HEK293 (cell line): Measurements from ENCODE around the gene CLCF1.

Experiments
- CTCF ChIA-PET: fragments of 350-600 bp; formaldehyde crosslinking; extraction: SDS; loops from one replicate; lab custom pipeline; 2021; ENCODE audit warnings: antibody characterized with exemption; lab: Yijun Ruan, JAX
- POLR2A ChIA-PET: fragments of 300-600 bp; formaldehyde crosslinking; extraction: SDS; loops from one replicate; lab custom pipeline; 2020; ENCODE audit warnings: antibody characterized with exemption, inconsistent platforms; lab: Yijun Ruan, JAX
- H3K27ac ChIP-seq: fragments of 200-500 bp; sonication (Bioruptor generic); 2 replicates; pipeline ENCODE4 v1.5.1; 2014; ENCODE audit warnings: low read depth, low read length, control low read depth, inconsistent platforms; ENCODE audit errors: extremely low read depth
- H3K36me3 ChIP-seq, 2 experiments: fragments of 200-500 bp in 1 of 2; sonication (Bioruptor generic) in 1 of 2; 1 replicate in 1 of 2; 2 replicates in 1 of 2; pipeline ENCODE4 v1.5.1; 2014 to 2017; ENCODE audit warnings: inconsistent platforms in 2 of 2, low read length in 2 of 2; ENCODE audit not compliant: control insufficient read depth in 2 of 2, insufficient read depth in 1 of 2
- H3K4me1 ChIP-seq: fragments of 200-500 bp; sonication (Bioruptor generic); 2 replicates; pipeline ENCODE4 v1.5.1; 2014; ENCODE audit warnings: mild to moderate bottlenecking, low read length, inconsistent platforms; ENCODE audit not compliant: control insufficient read depth, insufficient read depth
- H3K4me3 ChIP-seq: 2 replicates; pipeline ENCODE4 v1.5.1; 2011; ENCODE audit warnings: low read depth, mild to moderate bottlenecking, control low read depth, low read length, moderate library complexity
- H3K9me3 ChIP-seq: fragments of 200-500 bp; sonication (Bioruptor generic); 2 replicates; pipeline ENCODE4 v1.5.1; 2014; ENCODE audit warnings: low read depth, low read length, inconsistent platforms; ENCODE audit not compliant: control insufficient read depth, insufficient read depth
- BCL11B ChIP-seq: fragments of 450-650 bp; formaldehyde crosslinking; IDR thresholded peaks from 2 replicates; pipeline ENCODE4 v1.5.1; 2016; ENCODE audit warnings: low read depth, missing biosample characterization, missing genetic modification characterization
- EGR2 ChIP-seq: fragments of 450-650 bp; formaldehyde crosslinking; IDR thresholded peaks from 2 replicates; pipeline ENCODE4 v1.5.1; 2016; ENCODE audit warnings: low read depth, missing biosample characterization, missing genetic modification characterization
- SP2 ChIP-seq: fragments of 450-650 bp; formaldehyde crosslinking; IDR thresholded peaks from 2 replicates; pipeline ENCODE4 v1.5.1; 2016; ENCODE audit warnings: missing biosample characterization, missing genetic modification characterization
- SP3 ChIP-seq: fragments of 450-650 bp; formaldehyde crosslinking; IDR thresholded peaks from 2 replicates; pipeline ENCODE4 v1.5.1; 2016; ENCODE audit warnings: missing biosample characterization, missing genetic modification characterization
- TSHZ1 ChIP-seq: fragments of 450-650 bp; formaldehyde crosslinking; IDR thresholded peaks from 2 replicates; pipeline ENCODE4 v1.5.1; 2016; ENCODE audit warnings: missing biosample characterization, missing genetic modification characterization, borderline replicate concordance
- YY2 ChIP-seq: fragments of 450-650 bp; formaldehyde crosslinking; IDR thresholded peaks from 2 replicates; pipeline ENCODE4 v1.5.1; 2016; ENCODE audit warnings: missing biosample characterization, missing genetic modification characterization
- ZBTB20 ChIP-seq: fragments of 450-650 bp; formaldehyde crosslinking; IDR thresholded peaks from 2 replicates; pipeline ENCODE4 v1.5.1; 2016; ENCODE audit warnings: missing biosample characterization, missing genetic modification characterization
- ZBTB26 ChIP-seq: fragments of 450-650 bp; formaldehyde crosslinking; optimal IDR thresholded peaks from 2 replicates; pipeline ENCODE3; 2016; ENCODE audit warnings: missing biosample characterization, mild to moderate bottlenecking, missing genetic modification characterization
- ZFP69B ChIP-seq: fragments of 450-650 bp; formaldehyde crosslinking; IDR thresholded peaks from 2 replicates; pipeline ENCODE4 v1.5.1; 2016; ENCODE audit warnings: missing biosample characterization, missing genetic modification characterization
- ZNF132 ChIP-seq: fragments of 450-650 bp; formaldehyde crosslinking; IDR thresholded peaks from 2 replicates; pipeline ENCODE4 v1.5.1; 2017; ENCODE audit warnings: missing biosample characterization, missing genetic modification characterization, borderline replicate concordance
- ZNF133 ChIP-seq: fragments of 450-650 bp; formaldehyde crosslinking; IDR thresholded peaks from 2 replicates; pipeline ENCODE4 v1.5.1; 2016; ENCODE audit warnings: missing biosample characterization, missing genetic modification characterization
- ZNF221 ChIP-seq: fragments of 450-650 bp; formaldehyde crosslinking; IDR thresholded peaks from 2 replicates; pipeline ENCODE4 v1.5.1; 2017; ENCODE audit warnings: missing biosample characterization, missing genetic modification characterization, borderline replicate concordance
- ZNF311 ChIP-seq: fragments of 450-650 bp; formaldehyde crosslinking; IDR thresholded peaks from 2 replicates; pipeline ENCODE4 v1.5.1; 2017; ENCODE audit warnings: missing biosample characterization, missing genetic modification characterization, borderline replicate concordance
- ZNF394 ChIP-seq: fragments of 450-650 bp; formaldehyde crosslinking; IDR thresholded peaks from 2 replicates; pipeline ENCODE4 v1.5.1; 2016; ENCODE audit warnings: missing biosample characterization, missing genetic modification characterization, mild to moderate bottlenecking, moderate library complexity, borderline replicate concordance
- ZNF518A ChIP-seq: fragments of 450-650 bp; formaldehyde crosslinking; conservative IDR thresholded peaks from 2 replicates; pipeline ENCODE4 v1.5.1; 2016; ENCODE audit warnings: low read depth, missing biosample characterization, missing genetic modification characterization
- ZNF549 ChIP-seq: fragments of 450-650 bp; IDR thresholded peaks from 2 replicates; pipeline ENCODE4 v1.5.1; 2018; ENCODE audit warnings: missing biosample characterization, missing genetic modification characterization, mild to moderate bottlenecking, inconsistent platforms, moderate library complexity
- ZNF639 ChIP-seq: fragments of 450-650 bp; formaldehyde crosslinking; IDR thresholded peaks from 2 replicates; pipeline ENCODE4 v1.5.1; 2016; ENCODE audit warnings: missing biosample characterization, missing genetic modification characterization

CLCF1 gene

GRCh38 chr11:67400251-67400941, 27.0 kb upstream of the CLCF1 start:
- H3K4me1 ChIP-seq: no peaks in the 10 kb centered on the region
- no peaks in the 10 kb centered on the region for H3K9me3 ChIP-seq
- H3K27ac ChIP-seq: no peak overlapping the region
- POLR2A ChIA-PET: interaction anchor here (1.0 to 3.3 kb wide), 15 partner anchors 8 to 105 kb away, joined by 3 to 53 read pairs (median 9); partner anchors contain the start of genes AIP, CORO1B, PITPNM1 and POLD4
- H3K4me3 ChIP-seq: peak overlapping the region; percentile 79
- CTCF ChIA-PET: interaction anchor here (0.6 to 2.8 kb wide), 12 partner anchors 8 to 106 kb away, joined by 4 to 20 read pairs (median 7); partner anchors contain the start of genes PITPNM1, RAD9A and TMEM134
- TF ChIP-seq EGR2 (tag by site-specific recombination) (no peak), ZNF132 (no peak), ZNF518A (tag by site-specific recombination) (no peak), SP3 (tag by site-specific recombination) (no peak), ZNF133 (tag by site-specific recombination) (no peak), SP2 (0 out of 2 replicates have a peak, but pooled peaks have one; percentile 10), ZNF394 (tag by site-specific recombination) (no peak), YY2 (tag by site-specific recombination) (no peak), ZFP69B (tag by site-specific recombination) (no peak), ZNF311 (tag by site-specific recombination) (no peak), ZBTB26 (tag by site-specific recombination) (no peak), ZNF221 (tag by site-specific recombination) (no peak), ZNF639 (tag by site-specific recombination) (no peak), BCL11B (no peak), ZBTB20 (tag by site-specific recombination) (peak; percentile 68; the same call in 1 of the 2 replicates), ZNF549 (tag by site-specific recombination) (no peak), TSHZ1 (tag by site-specific recombination) (no peak)
- H3K36me3 ChIP-seq: peaks cover 0 to 51% of the 10 kb centered on the region in 2 experiments; a peak in 2 of 3 replicates
